ENCODE results near the gene CCL22. TPM values are rescaled to one million over a fixed set of nuclear protein-coding genes. Genes with fewer than 3 reads are reported as not detected.
"Not testable (repeated sequence)": the region's sequence is repeated elsewhere in the genome, so short reads cannot be mapped to it uniquely, and the experiment has no call there.

CCL22 gene
- total RNA-seq, 1 donor from 2014 or later: 0.49 TPM

GRCh38 chr16:57341441-57342303, 16.9 kb upstream of the CCL22 start:
- Histone ChIP-seq H3K9me3 (no peaks in the 10 kb centered on the region), H3K4me3 (no peak overlapping the region), H3K36me3 (no peaks in the 10 kb centered on the region), H3K27me3 (no peaks in the 10 kb centered on the region), H3K4me1 (peaks cover 12% of the 10 kb centered on the region), H3K27ac (peak overlapping the region; percentile 10)
- intact Hi-C loops (cut with DNase I): loop anchor here (2.0 kb wide), 1 partner anchor 17 kb away; the partner anchor contains the start of gene CCL22
- TF ChIP-seq CTCF (IDR thresholded peaks at IDR 0.05) (no peak), POLR2AphosphoS5 (IDR thresholded peaks at IDR 0.05; ENCODE audit: insufficient read depth in 1 of 2, low read depth in 1 of 2) (peak in 1 of 2 donors; percentile 26), POLR2A (IDR thresholded peaks at IDR 0.05) (no peak)
- no peak for DNase-seq (ENCODE audit: extremely low spot score in 2 of 2)

- H3K4me3 ChIP-seq; H3K27me3 ChIP-seq; H3K9me3 ChIP-seq; H3K36me3 ChIP-seq; DNase-seq (ENCODE audit: extremely low spot score in 2 of 2); H3K27ac ChIP-seq: not testable (repeated sequence)
- intact Hi-C loops (cut with DNase I): loop anchor here (2.0 kb wide), 1 partner anchor 16 kb away; the partner anchor contains the start of gene CCL22
- peaks cover 12% of the 10 kb centered on the region for H3K4me1 ChIP-seq
Observed at GRCh38 chr16:57342606-57343005, 16.0 kb upstream of the CCL22 start.

- intact Hi-C loops (cut with DNase I): loop anchor here (2.0 kb wide), 1 partner anchor 16 kb away; the partner anchor contains the start of gene CCL22
- Histone ChIP-seq H3K4me1 (peaks cover 12% of the 10 kb centered on the region), H3K4me3 (no peak overlapping the region), H3K27ac (no peak overlapping the region), H3K9me3 (no peaks in the 10 kb centered on the region), H3K27me3 (no peaks in the 10 kb centered on the region), H3K36me3 (no peaks in the 10 kb centered on the region)
- TF ChIP-seq CTCF (IDR thresholded peaks at IDR 0.05) (no peak), POLR2A (IDR thresholded peaks at IDR 0.05) (no peak), POLR2AphosphoS5 (IDR thresholded peaks at IDR 0.05; ENCODE audit: insufficient read depth in 1 of 2, low read depth in 1 of 2) (no peak)
- no peak for DNase-seq (ENCODE audit: extremely low spot score in 2 of 2)
Observed at GRCh38 chr16:57343221-57343620, 15.4 kb upstream of the CCL22 start.

GRCh38 chr16:57344094-57344493, 14.5 kb upstream of the CCL22 start:
- H3K4me3 ChIP-seq; H3K9me3 ChIP-seq; H3K36me3 ChIP-seq; H3K27me3 ChIP-seq; DNase-seq (ENCODE audit: extremely low spot score in 2 of 2); intact Hi-C loops (cut with DNase I); H3K27ac ChIP-seq: not testable (repeated sequence)
- H3K4me1 ChIP-seq: peaks cover 12% of the 10 kb centered on the region

GRCh38 chr16:57345021-57345420, 13.6 kb upstream of the CCL22 start:
- H3K4me3 ChIP-seq: no peak overlapping the region
- H3K27me3 ChIP-seq: no peaks in the 10 kb centered on the region
- H3K9me3 ChIP-seq: no peaks in the 10 kb centered on the region
- no peaks in the 10 kb centered on the region for H3K36me3 ChIP-seq
- TF ChIP-seq POLR2AphosphoS5 (IDR thresholded peaks at IDR 0.05; ENCODE audit: insufficient read depth in 1 of 2, low read depth in 1 of 2): no peak
- TF ChIP-seq POLR2A (IDR thresholded peaks at IDR 0.05): no peak
- no peak for TF ChIP-seq CTCF (IDR thresholded peaks at IDR 0.05)
- intact Hi-C loops (cut with DNase I): no loop called here
- H3K4me1 ChIP-seq: peaks cover 12% of the 10 kb centered on the region
- no peak for DNase-seq (ENCODE audit: extremely low spot score in 2 of 2)
- H3K27ac ChIP-seq: no peak overlapping the region

- TF ChIP-seq POLR2A (IDR thresholded peaks at IDR 0.05): no peak
- TF ChIP-seq POLR2AphosphoS5 (IDR thresholded peaks at IDR 0.05; ENCODE audit: insufficient read depth in 1 of 2, low read depth in 1 of 2): no peak
- no peak for TF ChIP-seq CTCF (IDR thresholded peaks at IDR 0.05)
- DNase-seq (ENCODE audit: extremely low spot score in 2 of 2): no peak
- intact Hi-C loops (cut with DNase I): no loop called here
- no peak overlapping the region for H3K4me3 ChIP-seq
- no peaks in the 10 kb centered on the region for H3K9me3 ChIP-seq
- no peaks in the 10 kb centered on the region for H3K36me3 ChIP-seq
- H3K4me1 ChIP-seq: peaks cover 11% of the 10 kb centered on the region
- H3K27me3 ChIP-seq: no peaks in the 10 kb centered on the region
- no peak overlapping the region for H3K27ac ChIP-seq
Observed at GRCh38 chr16:57345666-57346204, 12.8 kb upstream of the CCL22 start.
